B cell (primary cell): ENCODE data around the gene SLC25A21.

ENCODE experiments used
- CTCF ChIP-seq: fragments of 200-600 bp; IDR thresholded peaks from one replicate; pipeline ENCODE4 v1.8.0; 2022; ENCODE audit warnings: antibody characterized with exemption, mild to moderate bottlenecking
- EZH2 ChIP-seq: IDR thresholded peaks from 2 replicates; pipeline ENCODE4 v1.6.1; 2012; ENCODE audit warnings: borderline replicate concordance, low read depth, mild to moderate bottlenecking, moderate library complexity, low read length; ENCODE audit not compliant: insufficient read depth, poor library complexity, severe bottlenecking

- TF ChIP-seq CTCF (no peak), EZH2 (no peak)
These were observed 305.5 kb downstream of the SLC25A21 start for GRCh38 chr14:36866867-36867266.
